Right lobe of liver (tissue), 4 donors: ENCODE data around the gene PLXNB1.

Source experiments
- POLR2A ChIP-seq: fragments of 450-650 bp; IDR thresholded peaks from one replicate; pipeline ENCODE4 v1.6.1; 2017; ENCODE audit warnings: antibody characterized with exemption, mild to moderate bottlenecking
- TF ChIP-seq, protein P1 (sequence below), 4 donors: fragments of 200-600 bp in 3 of 4; fragments of 450-650 bp in 1 of 4; IDR thresholded peaks; one replicate each; pipeline versions ENCODE4 v1.5.1 to v1.8.0; 2016 to 2022; ENCODE audit warnings: antibody characterized with exemption in 4 of 4, mild to moderate bottlenecking in 2 of 4
- donor health status: DM: no; HTN: no; CAD: no.
- donor health status: DM: no; HTN: no; CAD: no.
- donor health status: DM: no; HTN: yes; CAD: no.

DNA sequence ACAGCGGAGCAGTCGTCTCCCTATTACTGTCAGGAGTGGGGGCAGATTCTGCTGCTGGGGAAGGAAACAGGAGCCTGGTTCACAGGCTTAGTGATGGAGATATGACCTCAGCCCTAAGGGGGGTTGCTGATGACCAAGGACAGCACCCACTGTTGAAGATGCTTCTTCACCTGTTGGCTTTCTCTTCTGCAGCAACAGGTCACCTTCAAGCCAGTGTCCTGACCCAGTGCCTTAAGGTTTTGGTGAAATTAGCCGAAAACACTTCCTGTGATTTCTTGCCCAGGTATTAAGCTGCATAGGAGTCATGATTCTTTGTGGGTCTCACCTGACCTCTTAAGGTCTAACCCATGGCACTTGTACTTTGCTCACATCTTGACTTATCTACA, 30.6 kb upstream of the PLXNB1 start:
- TF ChIP-seq POLR2A, result no peak
- TF ChIP-seq, protein P1, sequence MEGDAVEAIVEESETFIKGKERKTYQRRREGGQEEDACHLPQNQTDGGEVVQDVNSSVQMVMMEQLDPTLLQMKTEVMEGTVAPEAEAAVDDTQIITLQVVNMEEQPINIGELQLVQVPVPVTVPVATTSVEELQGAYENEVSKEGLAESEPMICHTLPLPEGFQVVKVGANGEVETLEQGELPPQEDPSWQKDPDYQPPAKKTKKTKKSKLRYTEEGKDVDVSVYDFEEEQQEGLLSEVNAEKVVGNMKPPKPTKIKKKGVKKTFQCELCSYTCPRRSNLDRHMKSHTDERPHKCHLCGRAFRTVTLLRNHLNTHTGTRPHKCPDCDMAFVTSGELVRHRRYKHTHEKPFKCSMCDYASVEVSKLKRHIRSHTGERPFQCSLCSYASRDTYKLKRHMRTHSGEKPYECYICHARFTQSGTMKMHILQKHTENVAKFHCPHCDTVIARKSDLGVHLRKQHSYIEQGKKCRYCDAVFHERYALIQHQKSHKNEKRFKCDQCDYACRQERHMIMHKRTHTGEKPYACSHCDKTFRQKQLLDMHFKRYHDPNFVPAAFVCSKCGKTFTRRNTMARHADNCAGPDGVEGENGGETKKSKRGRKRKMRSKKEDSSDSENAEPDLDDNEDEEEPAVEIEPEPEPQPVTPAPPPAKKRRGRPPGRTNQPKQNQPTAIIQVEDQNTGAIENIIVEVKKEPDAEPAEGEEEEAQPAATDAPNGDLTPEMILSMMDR (IDR thresholded peaks at IDR 0.05), result no peak
